G401 (cell line): ENCODE measurements around the gene TIMM22. TPM values are rescaled to one million over a fixed set of nuclear protein-coding genes. Genes with fewer than 3 reads are reported as not detected.

Experiments used
- DNase-seq: peaks from one replicate; pipeline ENCODE4 v3.0.0-alpha.2; 2015; ENCODE audit warnings: low spot score
- in situ Hi-C: cut with HindIII; loops from 2 replicates; pipeline ENCODE4 v1.10.0; 2016; ENCODE audit warnings: low sequenced_read_pairs, mixed read lengths
- total RNA-seq: library from RNA; depleted of rRNA; stranded (reverse); fragments of >200 nt; shearing (Covaris generic); gene quantifications from 2 replicates; pipeline ENCODE4 v1.2.3, GENCODE V29; 2014

TIMM22 gene
- total RNA-seq, 1 experiment from 2014 or later = 25.9 TPM

DNA sequence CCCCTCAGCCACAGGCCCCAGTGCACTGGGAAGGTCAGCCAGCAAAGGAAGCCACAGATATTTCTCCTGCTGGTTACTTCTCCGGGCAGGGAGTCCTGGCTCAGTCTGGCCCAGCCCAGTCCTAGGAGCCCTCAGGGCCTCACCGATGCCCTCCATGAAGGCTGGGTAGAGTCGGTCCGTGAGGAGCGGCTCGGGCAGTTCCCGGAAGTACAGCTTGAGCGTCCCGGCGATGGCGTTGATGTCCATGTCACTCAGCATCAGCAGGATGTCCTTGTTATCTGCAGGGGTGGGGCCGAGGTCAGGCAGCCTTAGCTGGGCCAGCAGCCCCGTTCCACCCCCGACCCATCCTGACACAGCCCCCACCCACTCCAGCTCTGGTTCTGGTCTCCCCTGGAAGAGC is 13.7 kb downstream of the TIMM22 start:
- in situ Hi-C loops = no loop called here
- DNase-seq = no peak

DNA sequence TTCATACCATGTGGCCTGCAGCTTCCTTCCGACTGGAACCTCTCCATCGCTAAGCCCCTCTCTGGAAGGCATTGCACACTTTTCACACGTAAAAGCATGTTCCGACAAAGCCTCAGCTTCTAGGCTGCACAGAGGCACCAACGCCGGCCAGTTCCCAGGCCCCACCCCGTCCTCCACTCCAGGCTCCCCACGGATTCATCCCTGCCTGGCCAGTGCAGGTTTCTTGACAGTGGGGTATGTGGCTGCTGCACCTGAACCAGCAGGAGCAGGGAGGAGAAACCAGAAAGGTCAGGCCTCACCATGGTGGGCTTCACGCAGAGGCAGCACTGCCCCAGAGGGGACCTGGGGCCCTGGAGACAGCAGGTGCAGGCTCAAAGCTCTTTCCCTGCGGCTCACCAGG is 14.2 kb downstream of the TIMM22 start:
- in situ Hi-C loops = no loop called here
- DNase-seq = no peak

DNA sequence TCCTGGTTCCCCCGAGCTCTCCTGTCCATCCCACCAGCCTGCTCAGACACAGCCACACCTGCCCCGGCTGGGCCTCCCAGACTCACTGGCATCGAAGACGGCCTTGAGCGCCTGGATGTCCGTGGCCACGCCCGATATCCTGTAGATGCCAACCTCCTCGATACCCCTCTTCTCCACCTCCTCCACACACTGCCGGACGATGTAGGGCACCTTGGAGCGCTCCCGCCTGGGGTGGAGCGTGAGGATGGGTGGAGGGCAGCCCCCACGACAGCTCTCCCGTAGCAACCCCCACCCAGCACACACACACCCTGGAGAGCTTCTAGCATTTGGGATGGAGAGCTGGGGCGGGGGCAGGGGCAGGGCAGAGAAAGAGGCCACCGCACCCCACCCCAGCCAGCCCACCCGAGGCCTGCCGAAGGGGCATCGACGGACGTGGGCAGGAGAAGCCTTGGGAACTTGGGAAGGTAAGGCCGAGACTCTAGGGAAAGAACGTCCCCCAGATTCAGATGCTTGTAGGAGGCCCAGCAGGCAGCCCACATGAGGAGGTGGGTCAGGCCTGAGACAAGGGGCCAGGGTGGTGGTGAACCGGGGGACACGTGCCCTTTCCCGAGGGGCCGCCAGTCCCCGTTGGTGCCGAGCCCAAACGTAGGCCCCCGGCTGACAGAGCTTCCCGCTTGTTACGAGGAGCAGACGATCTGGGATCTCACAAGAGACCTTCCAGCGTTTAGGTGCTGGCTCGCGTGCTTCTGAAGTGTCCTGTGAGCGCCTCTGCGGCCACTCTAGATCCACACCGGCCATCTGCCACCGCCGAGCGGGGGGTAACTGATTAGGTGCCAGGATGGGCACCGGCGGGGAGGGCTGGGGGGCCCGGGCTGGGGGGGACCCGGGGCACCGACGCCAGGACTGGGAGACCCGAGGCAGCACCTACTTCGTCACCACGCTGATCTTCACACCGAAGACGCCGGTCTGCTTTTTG is 15.1 kb downstream of the TIMM22 start:
- peak; percentile 55 for DNase-seq
- in situ Hi-C loops = no loop called here

- DNase-seq = peak; percentile 23
- in situ Hi-C loops = no loop called here
Observed at GRCh38 chr17:1012823-1013728, 16.1 kb downstream of the TIMM22 start.

DNA sequence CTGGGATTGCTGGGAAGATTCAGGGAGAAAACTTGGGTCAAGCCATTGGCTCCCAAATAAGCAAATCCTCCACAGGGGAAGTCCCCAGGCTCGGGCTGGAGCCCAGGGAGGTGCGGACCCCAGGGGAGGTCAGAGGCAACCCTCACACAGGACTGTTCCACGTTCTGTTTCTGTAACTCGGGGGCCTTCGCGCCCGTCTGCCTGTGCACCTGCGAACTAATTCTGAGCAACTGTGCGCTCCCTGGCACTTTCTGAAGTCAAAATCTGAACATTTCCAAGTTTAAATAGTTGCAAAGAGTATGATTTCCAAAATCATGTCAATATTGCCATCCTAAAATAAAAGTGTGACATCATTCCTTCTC is 16.8 kb downstream of the TIMM22 start:
- no peak for DNase-seq
- in situ Hi-C loops = no loop called here

DNA sequence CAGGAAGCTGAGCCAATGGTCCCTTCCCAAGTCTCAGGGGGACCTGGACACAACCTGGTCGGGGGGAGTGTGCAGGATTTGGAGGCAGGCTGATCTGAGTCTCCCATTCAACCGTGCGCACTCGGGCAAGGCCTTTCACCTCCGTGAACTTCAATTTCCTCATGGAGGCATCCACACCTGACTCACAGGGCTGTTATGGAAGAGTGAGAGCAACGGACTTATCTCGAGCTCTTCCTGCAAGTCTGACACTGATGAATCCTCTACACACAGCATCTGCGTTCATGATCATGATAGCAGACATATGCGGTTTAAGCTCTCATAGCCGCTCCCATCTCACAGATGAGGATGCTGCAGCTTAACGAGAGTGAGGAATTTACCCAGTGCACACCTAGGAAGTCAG is 21.6 kb downstream of the TIMM22 start:
- DNase-seq = no peak
- in situ Hi-C loops = no loop called here

GRCh38 chr17:1019451-1019850 is 22.5 kb downstream of the TIMM22 start:
- in situ Hi-C loops = no loop called here
- DNase-seq = no peak

GRCh38 chr17:1021147-1021546 is 24.2 kb downstream of the TIMM22 start:
- DNase-seq = no peak
- in situ Hi-C loops = no loop called here

DNA sequence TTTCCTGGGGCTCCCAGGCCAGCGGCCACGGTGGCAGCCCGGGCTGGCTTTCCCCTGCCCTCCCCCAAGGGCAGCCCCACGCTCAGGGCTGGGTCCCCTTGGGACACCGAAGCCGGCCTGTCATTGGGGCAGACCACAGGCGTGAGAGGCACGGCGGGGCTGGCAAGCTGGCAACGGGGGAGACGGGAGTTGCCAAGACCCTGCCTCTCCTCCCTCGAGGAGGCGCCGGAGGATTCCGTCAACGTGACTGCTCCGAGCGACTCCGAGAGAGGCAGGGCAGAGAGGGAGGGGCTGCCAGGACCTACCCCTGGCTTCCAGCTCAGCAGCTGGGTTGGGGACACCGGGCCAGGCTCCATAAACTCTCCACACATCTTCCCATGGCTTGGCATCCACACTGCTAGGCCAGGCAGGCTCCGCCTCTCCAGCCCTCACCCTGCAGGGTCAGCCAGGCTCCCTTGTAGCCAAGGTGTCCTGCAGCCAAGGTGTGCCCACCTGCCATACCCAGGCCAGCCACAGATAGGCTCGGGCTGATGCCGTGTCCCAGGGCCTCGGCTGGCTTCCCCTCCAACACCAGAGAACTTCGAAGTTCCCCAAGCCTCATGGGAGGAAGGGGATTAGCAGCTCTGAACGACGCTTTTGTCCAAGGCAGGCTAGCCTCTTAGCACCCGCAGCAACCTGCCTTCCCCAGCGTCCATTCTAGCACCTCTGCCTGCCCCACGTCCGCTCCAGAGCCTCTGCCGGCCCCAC is 25.5 kb downstream of the TIMM22 start:
- in situ Hi-C loops = no loop called here
- DNase-seq = no peak

DNA sequence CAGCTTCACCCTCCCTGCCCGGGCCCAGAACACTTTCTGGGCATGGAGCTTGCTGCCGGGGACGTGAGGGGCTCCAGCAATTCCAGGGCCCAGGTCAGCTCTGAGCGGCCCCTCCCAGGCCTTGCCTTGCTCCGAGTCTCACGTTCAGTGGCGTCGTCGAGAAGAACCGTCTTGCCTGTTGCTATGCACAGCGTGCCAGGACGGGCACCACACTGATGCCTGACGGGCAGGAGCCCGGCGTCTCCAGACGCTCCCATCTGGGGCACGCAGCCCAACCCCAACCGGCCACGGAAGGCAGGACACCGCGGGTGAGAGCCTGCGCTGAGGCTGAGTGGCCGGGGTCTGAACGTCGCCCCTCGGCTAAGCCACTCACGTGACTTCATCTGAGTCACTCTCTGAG is 27.1 kb downstream of the TIMM22 start:
- no peak for DNase-seq
- in situ Hi-C loops = no loop called here

GRCh38 chr17:1025733-1026598 is 29.0 kb downstream of the TIMM22 start:
- in situ Hi-C loops = no loop called here
- DNase-seq = no peak

DNA sequence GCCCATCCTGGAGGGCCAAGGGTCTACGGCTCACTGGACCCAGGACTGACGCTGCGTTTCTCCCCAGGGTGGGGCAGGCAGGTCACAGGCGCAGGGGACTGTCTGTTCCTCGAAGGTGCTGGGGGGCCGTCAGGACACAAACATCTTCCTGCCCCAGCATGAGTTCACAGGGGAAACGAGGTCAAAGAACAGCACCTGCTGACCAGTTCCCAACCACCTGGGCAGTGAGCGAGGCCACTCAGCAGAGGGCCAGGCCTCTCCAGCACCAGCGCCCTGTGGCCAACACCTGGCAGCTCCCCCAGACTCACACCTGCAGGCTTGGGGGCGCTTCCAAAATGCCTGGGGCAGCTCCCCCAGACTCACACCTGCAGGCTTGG is 29.7 kb downstream of the TIMM22 start:
- in situ Hi-C loops = no loop called here
- DNase-seq = no peak

- in situ Hi-C loops = no loop called here
- DNase-seq = no peak
Observed at GRCh38 chr17:1027044-1027443, 30.1 kb downstream of the TIMM22 start.

- in situ Hi-C loops = no loop called here
- no peak for DNase-seq
Observed at GRCh38 chr17:1029196-1029921, 32.4 kb downstream of the TIMM22 start.

- in situ Hi-C loops = no loop called here
- DNase-seq = no peak
Observed at GRCh38 chr17:1029922-1030644, 33.2 kb downstream of the TIMM22 start.

- in situ Hi-C loops = no loop called here
- peak; percentile 17 for DNase-seq
Observed at GRCh38 chr17:1030684-1031532, 34.0 kb downstream of the TIMM22 start.

- in situ Hi-C loops = no loop called here
- peak; percentile 18 for DNase-seq
Observed at GRCh38 chr17:1031711-1032110, 34.8 kb downstream of the TIMM22 start.
